Smooth muscle cell (in vitro differentiated cells): ENCODE measurements around the gene RPS6KA5. TPM values are rescaled to one million over a fixed set of nuclear protein-coding genes. Genes with fewer than 3 reads are reported as not detected.
"Not testable (repeated sequence)": the region's sequence is repeated elsewhere in the genome, so short reads cannot be mapped to it uniquely, and the experiment has no call there.

Experiments used
- DNase-seq: peaks from one replicate; lab custom pipeline; 2025; ENCODE audit not compliant: unreplicated experiment; lab: John Stamatoyannopoulos, UW
- H2AFZ ChIP-seq: fragments of 200-600 bp; sonication (generic); 2 replicates; pipeline ENCODE4 v1.6.0; 2016; ENCODE audit warnings: antibody characterized with exemption, low read depth, mild to moderate bottlenecking
- H3F3A ChIP-seq: fragments of 200-600 bp; sonication (generic); 2 replicates; pipeline ENCODE4 v1.6.0; 2017; ENCODE audit warnings: antibody characterized with exemption, low read depth
- H3K27ac ChIP-seq: fragments of 200-600 bp; sonication (generic); 2 replicates; pipeline ENCODE4 v1.5.1; 2016; ENCODE audit warnings: low read depth, mild to moderate bottlenecking
- H3K27me3 ChIP-seq: fragments of 200-600 bp; sonication (generic); 2 replicates; pipeline ENCODE4 v1.6.1; 2016; ENCODE audit warnings: low read depth, mild to moderate bottlenecking
- H3K36me3 ChIP-seq: fragments of 200-600 bp; sonication (generic); 2 replicates; pipeline ENCODE4 v1.5.1; 2016; ENCODE audit warnings: low read depth
- H3K4me1 ChIP-seq: fragments of 200-600 bp; sonication (generic); 2 replicates; pipeline ENCODE4 v1.5.1; 2016; ENCODE audit warnings: low read depth
- H3K4me2 ChIP-seq: fragments of 200-600 bp; sonication (generic); 2 replicates; pipeline ENCODE4 v1.6.0; 2016; ENCODE audit warnings: mild to moderate bottlenecking
- H3K4me3 ChIP-seq: fragments of 200-600 bp; sonication (generic); 2 replicates; pipeline ENCODE4 v1.5.1; 2016; ENCODE audit warnings: mild to moderate bottlenecking
- H3K79me2 ChIP-seq: fragments of 200-600 bp; sonication (generic); 2 replicates; pipeline ENCODE4 v1.6.0; 2016; ENCODE audit warnings: low read depth, mild to moderate bottlenecking
- H3K9ac ChIP-seq: fragments of 200-600 bp; sonication (generic); 2 replicates; pipeline ENCODE4 v1.6.0; 2016; ENCODE audit warnings: low read depth
- H3K9me3 ChIP-seq: fragments of 200-600 bp; sonication (generic); replicated peaks from 2 replicates; pipeline ENCODE4 v1.5.1; 2016; ENCODE audit warnings: low read depth
- H4K20me1 ChIP-seq: fragments of 200-600 bp; sonication (generic); 2 replicates; pipeline ENCODE4 v1.6.0; 2016; ENCODE audit warnings: low read depth
- WGBS: methylation state at CpG from one replicate; pipeline ENCODE4 v1.1.7; 2016; ENCODE audit warnings: low lambda C conversion rate; 5-methylcytosine and 5-hydroxymethylcytosine counted together
- polyA plus RNA-seq: library from polyadenylated mRNA; unstranded; fragments of >200 nt; fragmentation: Nextera tagmentation; extraction: Ambion mirVana; gene quantifications from 2 replicates; pipeline ENCODE4 v1.2.1, GENCODE V29; 2016
- total RNA-seq: library from RNA; depleted of rRNA; stranded (reverse); fragments of >200 nt; gene quantifications from 2 replicates; pipeline ENCODE4 v1.2.3, GENCODE V29; 2014
- TF ChIP-seq, protein P1 (sequence below): fragments of 200-600 bp; sonication (generic); IDR thresholded peaks from 2 replicates; pipeline ENCODE4 v1.5.1; 2017; ENCODE audit warnings: borderline replicate concordance, mild to moderate bottlenecking, antibody characterized with exemption; ENCODE audit not compliant: insufficient read depth, poor library complexity, severe bottlenecking

The RPS6KA5 gene
- total and polyA plus RNA-seq, 2 experiments from 2014 or later = 1.0 to 1.5 TPM

GRCh38 chr14:90941706-90942105, 118.7 kb downstream of the RPS6KA5 start:
- Histone ChIP-seq H3K36me3 (no peaks in the 10 kb centered on the region), H3K4me3 (no peak overlapping the region), H3K4me1 (no peaks in the 10 kb centered on the region), H3K27ac (no peak overlapping the region), H3K9ac (no peak overlapping the region), H3K9me3 (no peaks in the 10 kb centered on the region), H3K27me3 (no peaks in the 10 kb centered on the region), H3F3A (no peaks in the 10 kb centered on the region), H3K79me2 (no peaks in the 10 kb centered on the region), H2AFZ (no peak overlapping the region), H4K20me1 (no peaks in the 10 kb centered on the region), H3K4me2 (no peak overlapping the region)
- 97% methylated on average over 2 of the region's 2 CpGs for WGBS
- TF ChIP-seq, protein P1, sequence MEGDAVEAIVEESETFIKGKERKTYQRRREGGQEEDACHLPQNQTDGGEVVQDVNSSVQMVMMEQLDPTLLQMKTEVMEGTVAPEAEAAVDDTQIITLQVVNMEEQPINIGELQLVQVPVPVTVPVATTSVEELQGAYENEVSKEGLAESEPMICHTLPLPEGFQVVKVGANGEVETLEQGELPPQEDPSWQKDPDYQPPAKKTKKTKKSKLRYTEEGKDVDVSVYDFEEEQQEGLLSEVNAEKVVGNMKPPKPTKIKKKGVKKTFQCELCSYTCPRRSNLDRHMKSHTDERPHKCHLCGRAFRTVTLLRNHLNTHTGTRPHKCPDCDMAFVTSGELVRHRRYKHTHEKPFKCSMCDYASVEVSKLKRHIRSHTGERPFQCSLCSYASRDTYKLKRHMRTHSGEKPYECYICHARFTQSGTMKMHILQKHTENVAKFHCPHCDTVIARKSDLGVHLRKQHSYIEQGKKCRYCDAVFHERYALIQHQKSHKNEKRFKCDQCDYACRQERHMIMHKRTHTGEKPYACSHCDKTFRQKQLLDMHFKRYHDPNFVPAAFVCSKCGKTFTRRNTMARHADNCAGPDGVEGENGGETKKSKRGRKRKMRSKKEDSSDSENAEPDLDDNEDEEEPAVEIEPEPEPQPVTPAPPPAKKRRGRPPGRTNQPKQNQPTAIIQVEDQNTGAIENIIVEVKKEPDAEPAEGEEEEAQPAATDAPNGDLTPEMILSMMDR = no peak
- DNase-seq = no peak

DNA sequence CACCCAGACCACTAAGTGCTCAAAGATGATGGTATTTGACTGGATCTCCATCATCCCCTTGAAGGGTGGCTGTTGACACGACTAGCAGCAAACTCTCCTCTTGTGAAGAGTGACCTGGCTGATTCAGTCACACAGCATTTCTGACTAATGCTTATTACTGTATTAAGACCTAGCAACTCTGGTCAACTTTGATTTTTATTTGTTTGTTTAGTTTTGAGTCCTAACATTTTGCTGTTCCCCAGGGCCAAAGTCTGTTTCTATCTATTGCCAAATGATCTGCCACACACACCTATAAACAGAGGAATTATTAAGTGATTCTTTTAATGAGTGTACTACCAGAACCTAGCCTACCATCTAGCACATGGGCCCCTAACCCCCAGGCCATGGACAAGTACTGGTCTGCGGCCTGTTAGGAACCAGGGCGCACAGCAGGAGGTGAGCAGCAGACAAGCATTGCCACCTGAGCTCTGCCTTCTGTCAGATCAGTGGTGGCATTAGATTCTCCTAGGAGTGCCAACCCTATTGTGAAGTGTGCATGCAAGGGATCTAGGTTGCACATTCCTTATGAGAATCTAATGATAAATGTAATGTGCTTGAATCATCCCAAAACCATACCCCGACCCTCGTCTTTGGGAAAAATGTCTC, 120.0 kb downstream of the RPS6KA5 start:
- TF ChIP-seq, protein P1 = no peak
- Histone ChIP-seq H3K27ac (no peak overlapping the region), H3K79me2 (no peaks in the 10 kb centered on the region), H3K4me3 (no peak overlapping the region), H3K4me2 (no peak overlapping the region), H3K36me3 (no peaks in the 10 kb centered on the region), H3K9ac (no peak overlapping the region), H4K20me1 (no peaks in the 10 kb centered on the region), H3K9me3 (no peaks in the 10 kb centered on the region), H3K4me1 (no peaks in the 10 kb centered on the region), H2AFZ (no peak overlapping the region), H3K27me3 (no peaks in the 10 kb centered on the region), H3F3A (no peaks in the 10 kb centered on the region)
- DNase-seq = no peak
- 98% methylated on average over 5 of the region's 5 CpGs for WGBS

GRCh38 chr14:90939252-90939795, 121.1 kb downstream of the RPS6KA5 start:
- not testable (repeated sequence) for H4K20me1 ChIP-seq, H3K9ac ChIP-seq, H3K4me1 ChIP-seq, H3K27ac ChIP-seq, H3K27me3 ChIP-seq, H3K4me2 ChIP-seq, H3K36me3 ChIP-seq, H2AFZ ChIP-seq, H3F3A ChIP-seq, DNase-seq, H3K79me2 ChIP-seq, H3K9me3 ChIP-seq, H3K4me3 ChIP-seq
- WGBS = 94% methylated on average over 4 of the region's 4 CpGs

- no peak overlapping the region for H3K4me3 ChIP-seq
- TF ChIP-seq, protein P1 = no peak
- no peaks in the 10 kb centered on the region for H3K79me2 ChIP-seq
- no peaks in the 10 kb centered on the region for H3K4me1 ChIP-seq
- no peak overlapping the region for H3K27ac ChIP-seq
- no peaks in the 10 kb centered on the region for H3K27me3 ChIP-seq
- no peaks in the 10 kb centered on the region for H3F3A ChIP-seq
- H3K4me2 ChIP-seq = no peak overlapping the region
- DNase-seq = no peak
- no peak overlapping the region for H2AFZ ChIP-seq
- no peaks in the 10 kb centered on the region for H4K20me1 ChIP-seq
- no peaks in the 10 kb centered on the region for H3K36me3 ChIP-seq
- WGBS = 88% methylated on average over 2 of the region's 2 CpGs
- no peaks in the 10 kb centered on the region for H3K9me3 ChIP-seq
- H3K9ac ChIP-seq = no peak overlapping the region
Observed at GRCh38 chr14:90938615-90939014, 121.8 kb downstream of the RPS6KA5 start.
